K562 (cell line): Measurements from ENCODE around the gene ARL8A. TPM values are rescaled to one million over a fixed set of nuclear protein-coding genes. Genes with fewer than 3 reads are reported as not detected.

ENCODE experiments used
- DIDO1 ChIP-seq: fragments of 450-650 bp; IDR thresholded peaks from 2 replicates; pipeline ENCODE4 v1.6.1; 2016; ENCODE audit warnings: low read depth, missing biosample characterization, missing genetic modification characterization
- HCFC1 ChIP-seq: IDR thresholded peaks from 2 replicates; pipeline ENCODE4 v1.6.1; 2012; ENCODE audit warnings: low read depth, low read length, improper control_type of control experiment
- MCM5 ChIP-seq: fragments of 450-650 bp; IDR thresholded peaks from 2 replicates; pipeline ENCODE4 v1.6.1; 2016; ENCODE audit warnings: low read depth
- RBBP5 ChIP-seq: fragments of 200-600 bp; sonication (generic); IDR thresholded peaks from 2 replicates; pipeline ENCODE4 v1.6.1; 2012; ENCODE audit warnings: borderline replicate concordance, mild to moderate bottlenecking, low read length, control low read depth, inconsistent platforms; ENCODE audit not compliant: insufficient read depth, poor library complexity, severe bottlenecking
- ZNF695 ChIP-seq: fragments of 450-650 bp; formaldehyde crosslinking; IDR thresholded peaks from 2 replicates; pipeline ENCODE4 v1.4.0; 2020; ENCODE audit warnings: mild to moderate bottlenecking, moderate library complexity
- ZNF699 ChIP-seq: fragments of 250-450 bp; sonication (Bioruptor Pico); IDR thresholded peaks from 2 replicates; pipeline ENCODE4 v1.8.0; 2021; ENCODE audit warnings: mild to moderate bottlenecking, moderate library complexity; ENCODE audit not compliant: insufficient replicate concordance
- ZZZ3 ChIP-seq: fragments of 450-650 bp; IDR thresholded peaks from 2 replicates; pipeline ENCODE4 v1.6.1; 2016; ENCODE audit warnings: antibody characterized with exemption, mild to moderate bottlenecking, moderate library complexity
- polyA plus RNA-seq, 8 experiments: library from polyadenylated mRNA; depleted of rRNA in 4 of 8; stranded (reverse) in 5 of 8; unstranded in 3 of 8; fragments of >200 nt; fragmentation: Nextera tagmentation in 2 of 8; fragmentation: Illumina TruSeq in 1 of 8; extraction: Ambion mirVana in 2 of 8; extraction: Trizol in 1 of 8; gene quantifications; 2 replicates each; pipeline versions ENCODE4 v1.2.1 to v1.2.3, GENCODE V29; 2011 to 2014; ENCODE audit warnings: inconsistent platforms in 1 of 8, missing spikeins in 1 of 8
- total RNA-seq, 7 experiments: library from RNA; depleted of rRNA in 6 of 7; stranded (reverse); fragments of >200 nt in 6 of 7; fragmentation: Illumina TruSeq in 2 of 7; extraction: Trizol in 2 of 7; gene quantifications; 2 replicates each; pipeline versions ENCODE4 v1.2.1 to v1.2.3, GENCODE V29; 2011 to 2021; ENCODE audit warnings: low replicate concordance in 1 of 7
- TF ChIP-seq, protein P1 (sequence below): fragments of 450-650 bp; IDR thresholded peaks from 2 replicates; pipeline ENCODE4 v1.6.1; 2018; ENCODE audit not compliant: partially characterized antibody
- TF ChIP-seq, protein P2 (sequence below): fragments of 450-650 bp; formaldehyde crosslinking; IDR thresholded peaks from 2 replicates; pipeline ENCODE4 v1.4.0; 2022; ENCODE audit warnings: mild to moderate bottlenecking, moderate library complexity

The ARL8A gene
- total and polyA plus RNA-seq, 9 of the 15 experiments (the other 6 are each of a cell fraction or from before 2014, with no cell fraction given) = 0.17 to 27.3 (median 15.6) TPM

DNA sequence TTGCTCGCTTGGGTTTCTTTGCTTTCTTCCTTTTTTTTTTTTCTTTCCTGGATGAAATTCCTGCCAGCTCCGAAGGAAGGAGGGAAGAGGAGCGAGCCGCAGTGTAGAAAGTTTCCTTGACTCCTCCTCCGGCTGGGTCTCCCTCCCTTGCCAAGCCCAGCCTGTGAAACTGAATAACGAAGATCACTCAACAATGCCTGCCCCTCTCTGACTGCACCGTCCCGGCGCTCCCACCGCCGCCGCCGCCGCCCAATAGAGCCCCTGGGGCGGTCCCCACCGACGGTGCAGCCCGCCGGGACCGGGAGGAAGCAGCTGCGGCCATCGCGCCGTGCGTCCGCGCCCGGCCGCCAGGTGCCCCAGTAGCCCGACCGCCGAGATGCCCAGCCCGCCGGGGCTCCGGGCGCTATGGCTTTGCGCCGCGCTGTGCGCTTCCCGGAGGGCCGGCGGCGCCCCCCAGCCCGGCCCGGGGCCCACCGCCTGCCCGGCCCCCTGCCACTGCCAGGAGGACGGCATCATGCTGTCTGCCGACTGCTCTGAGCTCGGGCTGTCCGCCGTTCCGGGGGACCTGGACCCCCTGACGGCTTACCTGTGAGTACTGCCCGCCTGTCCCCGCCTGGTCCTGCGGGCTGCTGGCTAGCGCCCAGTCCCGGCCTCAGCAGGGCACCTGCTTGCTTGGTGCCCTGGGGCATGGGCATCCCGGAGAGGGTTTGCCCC, 49.2 kb upstream of the ARL8A start, which contains the start of gene LGR6 (continued):
- TF ChIP-seq HCFC1 (no peak), RBBP5 (no peak), ZNF695 (CRISPR knock-in tag) (no peak), DIDO1 (tag) (no peak), ZNF699 (no peak), MCM5 (no peak), ZZZ3 (no peak)
- TF ChIP-seq, protein P1, sequence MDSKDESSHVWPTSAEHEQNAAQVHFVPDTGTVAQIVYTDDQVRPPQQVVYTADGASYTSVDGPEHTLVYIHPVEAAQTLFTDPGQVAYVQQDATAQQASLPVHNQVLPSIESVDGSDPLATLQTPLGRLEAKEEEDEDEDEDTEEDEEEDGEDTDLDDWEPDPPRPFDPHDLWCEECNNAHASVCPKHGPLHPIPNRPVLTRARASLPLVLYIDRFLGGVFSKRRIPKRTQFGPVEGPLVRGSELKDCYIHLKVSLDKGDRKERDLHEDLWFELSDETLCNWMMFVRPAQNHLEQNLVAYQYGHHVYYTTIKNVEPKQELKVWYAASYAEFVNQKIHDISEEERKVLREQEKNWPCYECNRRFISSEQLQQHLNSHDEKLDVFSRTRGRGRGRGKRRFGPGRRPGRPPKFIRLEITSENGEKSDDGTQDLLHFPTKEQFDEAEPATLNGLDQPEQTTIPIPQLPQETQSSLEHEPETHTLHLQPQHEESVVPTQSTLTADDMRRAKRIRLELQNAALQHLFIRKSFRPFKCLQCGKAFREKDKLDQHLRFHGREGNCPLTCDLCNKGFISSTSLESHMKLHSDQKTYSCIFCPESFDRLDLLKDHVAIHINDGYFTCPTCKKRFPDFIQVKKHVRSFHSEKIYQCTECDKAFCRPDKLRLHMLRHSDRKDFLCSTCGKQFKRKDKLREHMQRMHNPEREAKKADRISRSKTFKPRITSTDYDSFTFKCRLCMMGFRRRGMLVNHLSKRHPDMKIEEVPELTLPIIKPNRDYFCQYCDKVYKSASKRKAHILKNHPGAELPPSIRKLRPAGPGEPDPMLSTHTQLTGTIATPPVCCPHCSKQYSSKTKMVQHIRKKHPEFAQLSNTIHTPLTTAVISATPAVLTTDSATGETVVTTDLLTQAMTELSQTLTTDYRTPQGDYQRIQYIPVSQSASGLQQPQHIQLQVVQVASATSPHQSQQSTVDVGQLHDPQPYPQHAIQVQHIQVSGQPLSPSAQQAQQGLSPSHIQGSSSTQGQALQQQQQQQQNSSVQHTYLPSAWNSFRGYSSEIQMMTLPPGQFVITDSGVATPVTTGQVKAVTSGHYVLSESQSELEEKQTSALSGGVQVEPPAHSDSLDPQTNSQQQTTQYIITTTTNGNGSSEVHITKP = no peak
- TF ChIP-seq, protein P2, sequence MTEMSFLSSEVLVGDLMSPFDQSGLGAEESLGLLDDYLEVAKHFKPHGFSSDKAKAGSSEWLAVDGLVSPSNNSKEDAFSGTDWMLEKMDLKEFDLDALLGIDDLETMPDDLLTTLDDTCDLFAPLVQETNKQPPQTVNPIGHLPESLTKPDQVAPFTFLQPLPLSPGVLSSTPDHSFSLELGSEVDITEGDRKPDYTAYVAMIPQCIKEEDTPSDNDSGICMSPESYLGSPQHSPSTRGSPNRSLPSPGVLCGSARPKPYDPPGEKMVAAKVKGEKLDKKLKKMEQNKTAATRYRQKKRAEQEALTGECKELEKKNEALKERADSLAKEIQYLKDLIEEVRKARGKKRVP = no peak
- TF ChIP-seq, all 486 proteins: peak for 0
